Adrenal gland (tissue), 12 donors: ENCODE measurements around the gene HSD3B2. TPM values are rescaled to one million over a fixed set of nuclear protein-coding genes. Genes with fewer than 3 reads are reported as not detected.

Experiments used
- DNase-seq, 7 donors: peaks; one replicate each; pipeline ENCODE4 v3.0.0-alpha.2; 2019 to 2020
- H3K27ac ChIP-seq, 5 donors: fragments of 200-600 bp; sonication (generic) in 4 of 5; 1 replicate in 3 of 5; 2 replicates in 2 of 5; pipeline versions ENCODE4 v1.5.1 to v1.8.0; 2016 to 2020; ENCODE audit warnings: mild to moderate bottlenecking in 1 of 5
- H3K27me3 ChIP-seq: fragments of 200-600 bp; 2 replicates; pipeline ENCODE4 v1.8.0; 2021
- H3K36me3 ChIP-seq, 2 donors: fragments of 200-600 bp; replicated peaks in 1 of 2; 1 replicate in 1 of 2; 2 replicates in 1 of 2; pipeline versions ENCODE4 v1.5.1 to v1.8.0; 2018 to 2022
- H3K4me1 ChIP-seq, 2 donors: fragments of 200-600 bp; replicated peaks in 1 of 2; 1 replicate in 1 of 2; 2 replicates in 1 of 2; pipeline versions ENCODE4 v1.5.1 to v1.8.0; 2018 to 2021
- H3K4me3 ChIP-seq, 4 donors: fragments of 200-600 bp; sonication (generic) in 3 of 4; one replicate each; pipeline ENCODE4 v1.5.1; 2016 to 2018
- H3K9me3 ChIP-seq, 3 donors: fragments of 200-600 bp; sonication (generic) in 1 of 3; replicated peaks in 1 of 3; 1 replicate in 2 of 3; 2 replicates in 1 of 3; pipeline versions ENCODE4 v1.5.1 to v1.8.0; 2016 to 2021
- CTCF ChIP-seq, 6 experiments: fragments of 450-650 bp in 4 of 6; fragments of 200-600 bp in 2 of 6; sonication (generic) in 1 of 6; IDR thresholded peaks; 1 replicate in 5 of 6; 2 replicates in 1 of 6; pipeline versions ENCODE4 v1.5.1 to v1.8.0; 2016 to 2021; ENCODE audit warnings: antibody characterized with exemption in 6 of 6, mild to moderate bottlenecking in 2 of 6, moderate library complexity in 1 of 6
- POLR2A ChIP-seq, 2 donors: fragments of 450-650 bp; IDR thresholded peaks; one replicate each; pipeline ENCODE4 v1.6.1; 2017; ENCODE audit warnings: antibody characterized with exemption in 2 of 2, mild to moderate bottlenecking in 2 of 2, moderate library complexity in 1 of 2
- WGBS, 4 donors: extraction: QIAGEN DNeasy Blood & Tissue Kit in 2 of 4; methylation state at CpG; one replicate each; pipeline versions ENCODE4 v1.1.5 to v1.1.7; 2013 to 2017; 5-methylcytosine and 5-hydroxymethylcytosine counted together
- intact Hi-C, 2 donors: fragments of 100-400 bp; cut with DNase I; formaldehyde crosslinking; loops; one replicate each; pipeline versions ENCODE4 v1.14.1 to v1.15.0; 2022 to 2023
- polyA plus RNA-seq, 3 donors: library from polyadenylated mRNA; stranded (reverse); fragments of 200-250 nt in 2 of 3; fragments of 350-450 nt in 1 of 3; fragmentation: Illumina TruSeq in 1 of 3; extraction: RNeasy Lipid Tissue Mini Kit (QIAGEN cat#74804) in 1 of 3; gene quantifications; one replicate each; pipeline ENCODE4 v1.2.3, GENCODE V29; 2013 to 2014
- total RNA-seq, 9 donors: library from RNA; depleted of rRNA in 4 of 9; stranded (reverse); fragments of >200 nt in 4 of 9; fragments of 120-200 nt in 1 of 9; fragmentation: NEBNext Ultra II Directional in 1 of 9; extraction: Animal tissue kit (Norgen Biotek cat#: 25700) in 1 of 9; gene quantifications; one replicate each; pipeline versions ENCODE4 v1.1.0 to v1.2.4, GENCODE V29; 2013 to 2023
- donor health status: healthy with polysubstance abuse.
- donor health status: Bipolar disorder and iron deficiency.
- donor health status: DM: yes; HTN: yes; CAD: no.
- donor health status: DM: no; HTN: no; CAD: no.
- donor health status: DM: no; HTN: no; CAD: no.
- donor health status: DM: yes; HTN: yes; CAD: no.

Gene HSD3B2
- total and polyA plus RNA-seq, 12 donors, result 6.7 to 14,693 (median 1,985) TPM

- Histone ChIP-seq H3K36me3 (no peaks in the 10 kb centered on the region), H3K4me3 (no peak within 1 kb of the TSS), H3K27me3 (no peaks in the 10 kb centered on the region), H3K9me3 (no peaks in the 10 kb centered on the region), H3K27ac (no peak within 1 kb of the TSS), H3K4me1 (peaks cover 3 to 6% of the 10 kb centered on the region in 2 donors)
- WGBS, 4 donors, result 92 to 98% (median 96%) methylated on average over 2 of the region's 2 CpGs
- DNase-seq, result no peak
- TF ChIP-seq POLR2A (IDR thresholded peaks at IDR 0.05), result no peak
- no peak for TF ChIP-seq CTCF (IDR thresholded peaks at IDR 0.05)
- intact Hi-C loops, result loop anchor here (5.0 to 10.0 kb wide), 2 partner anchors 91 to 1214 kb away; no protein-coding TSS in a partner anchor
Observed at GRCh38 chr1:119368554-119368953, 46.4 kb upstream of the HSD3B2 start, which contains the start of gene HAO2. HAO2 (plus strand) TSS chr1:119368785; CDS start chr1:119381086, 12,301 bp downstream.

- H3K4me1 ChIP-seq, result peaks cover 19 to 20% of the 10 kb centered on the region in 2 donors
- intact Hi-C loops, result no loop called here
- WGBS, 4 donors, result 68 to 81% (median 75%) methylated on average over 2 of the region's 2 CpGs
- H3K27me3 ChIP-seq, result no peaks in the 10 kb centered on the region
- H3K27ac ChIP-seq, result no peak overlapping the region
- DNase-seq, result no peak
- no peaks in the 10 kb centered on the region for H3K36me3 ChIP-seq
- H3K4me3 ChIP-seq, result no peak overlapping the region
- H3K9me3 ChIP-seq, result no peaks in the 10 kb centered on the region
- TF ChIP-seq POLR2A (IDR thresholded peaks at IDR 0.05), result no peak
- TF ChIP-seq CTCF (IDR thresholded peaks at IDR 0.05), result no peak
Observed at GRCh38 chr1:119370748-119371147, 44.2 kb upstream of the HSD3B2 start.

- H3K27me3 ChIP-seq, result no peaks in the 10 kb centered on the region
- H3K9me3 ChIP-seq, result no peaks in the 10 kb centered on the region
- H3K4me3 ChIP-seq, result peak overlapping the region in 1 of 4 donors; percentile 1
- no peak for TF ChIP-seq POLR2A (IDR thresholded peaks at IDR 0.05)
- TF ChIP-seq CTCF (IDR thresholded peaks at IDR 0.05), result no peak
- H3K4me1 ChIP-seq, result peaks cover 19 to 20% of the 10 kb centered on the region in 2 donors
- H3K36me3 ChIP-seq, result no peaks in the 10 kb centered on the region
- H3K27ac ChIP-seq, result no peak overlapping the region
- WGBS, 4 donors, result 61 to 76% (median 65%) methylated on average over 2 of the region's 2 CpGs
- DNase-seq, result no peak
- intact Hi-C loops, result no loop called here
Observed at GRCh38 chr1:119371815-119372214, 43.1 kb upstream of the HSD3B2 start.

DNA sequence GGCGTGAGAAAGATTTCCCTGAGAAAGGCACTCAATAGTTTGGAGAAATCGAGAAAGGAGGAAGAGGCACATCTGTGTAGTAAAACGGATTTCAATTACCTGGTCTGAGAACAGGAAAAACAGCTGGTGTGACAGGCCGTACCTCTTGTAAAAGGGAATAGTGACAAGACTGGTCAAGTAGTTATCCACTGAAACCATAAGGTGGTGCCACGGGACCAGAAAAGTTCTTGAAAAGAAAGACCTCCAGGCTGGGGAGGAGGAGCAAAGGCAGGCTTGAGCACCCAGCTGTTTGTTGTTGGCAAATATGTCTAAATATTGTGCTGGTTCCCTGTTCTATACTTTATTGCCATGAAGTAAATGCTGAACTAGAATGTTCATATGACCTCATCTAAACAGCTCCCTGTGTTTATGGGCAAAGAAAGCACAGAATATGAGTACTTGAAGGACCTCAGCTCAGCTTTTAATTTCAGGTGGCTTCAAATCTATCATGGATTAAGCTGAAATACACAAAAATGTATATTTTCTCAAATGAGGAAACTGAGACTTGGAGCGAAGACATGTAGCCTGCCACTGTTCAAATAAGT, 42.4 kb upstream of the HSD3B2 start:
- WGBS, 4 donors, result 23 to 32% (median 28%) methylated on average over 6 of the region's 6 CpGs
- TF ChIP-seq POLR2A (IDR thresholded peaks at IDR 0.05) (no peak), CTCF (IDR thresholded peaks at IDR 0.05) (peak; percentile 15 to 68 (median 48))
- intact Hi-C loops, result no loop called here

More for the DNA sequence above, 42.4 kb upstream of the HSD3B2 start:
- H3K27me3 ChIP-seq, result no peaks in the 10 kb centered on the region
- peak; percentile 66 to 85 (median 79) for DNase-seq
- H3K9me3 ChIP-seq, result no peaks in the 10 kb centered on the region
- no peak overlapping the region for H3K4me3 ChIP-seq
- peak overlapping the region in 3 of 5 donors; percentile 34 to 72 (median 60) for H3K27ac ChIP-seq
- no peaks in the 10 kb centered on the region for H3K36me3 ChIP-seq
- peaks cover 19 to 20% of the 10 kb centered on the region in 2 donors for H3K4me1 ChIP-seq
